GM21786 (cell line): ENCODE results near the gene FCHSD2.
"Not testable (repeated sequence)": the region's sequence is repeated elsewhere in the genome, so short reads cannot be mapped to it uniquely, and the experiment has no call there.

Experiments
- ATAC-seq: cut with Tn5 transposase; IDR thresholded peaks from one replicate; pipeline ENCODE4 v1.9.1; 2021; ENCODE audit not compliant: unreplicated experiment

FCHSD2 gene

GRCh38 chr11:72896431-72896830 is 245.7 kb downstream of the FCHSD2 start:
- no peak for ATAC-seq

GRCh38 chr11:72890881-72891280 is 251.2 kb downstream of the FCHSD2 start:
- no peak for ATAC-seq

DNA sequence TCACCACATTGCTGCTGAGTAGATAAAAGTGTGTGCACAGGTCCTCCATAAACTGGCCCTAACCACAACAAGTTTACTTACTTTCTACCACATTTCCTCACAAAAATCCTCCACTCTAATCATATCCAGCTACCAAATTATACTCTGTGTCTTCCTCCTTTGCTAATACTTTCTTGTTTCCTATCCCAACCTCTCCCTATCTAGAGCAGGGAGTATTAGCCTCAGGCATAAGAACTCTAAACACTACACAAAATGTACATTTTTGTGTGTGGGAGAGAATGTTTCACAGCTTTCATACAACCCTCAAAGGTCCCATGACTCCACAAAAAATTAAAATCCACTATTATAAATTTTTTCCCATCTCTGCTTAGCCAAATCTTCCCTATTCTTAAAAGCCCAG is 255.5 kb downstream of the FCHSD2 start:
- no peak for ATAC-seq

- ATAC-seq, result no peak
Measured at GRCh38 chr11:72885749-72886609, 256.1 kb downstream of the FCHSD2 start.

- ATAC-seq, result no peak
Measured at GRCh38 chr11:72876147-72876546, 266.0 kb downstream of the FCHSD2 start.

DNA sequence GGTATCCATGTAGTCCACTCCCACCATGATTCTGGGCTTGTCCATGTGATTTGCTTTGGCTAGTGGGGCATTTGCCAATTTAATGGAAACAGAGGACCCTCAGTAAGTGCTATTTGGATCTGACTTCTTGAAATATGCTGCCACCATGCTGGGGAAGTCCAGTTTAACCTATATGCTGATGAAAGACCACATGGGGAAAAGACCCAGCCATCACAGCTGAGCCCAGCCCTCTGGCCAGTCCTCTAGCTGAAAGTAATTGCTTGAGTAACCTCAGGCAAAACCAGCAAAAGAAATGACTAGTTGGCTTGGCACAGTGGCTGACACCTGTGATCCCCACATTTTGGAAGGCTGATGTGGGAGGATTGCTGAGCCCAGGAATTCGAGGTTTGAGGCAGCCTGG is 266.4 kb downstream of the FCHSD2 start:
- no peak for ATAC-seq

- ATAC-seq, result no peak
Measured at GRCh38 chr11:72872012-72872411, 270.1 kb downstream of the FCHSD2 start.

GRCh38 chr11:72871119-72871518 is 271.0 kb downstream of the FCHSD2 start:
- no peak for ATAC-seq

GRCh38 chr11:72869831-72870230 is 272.3 kb downstream of the FCHSD2 start:
- no peak for ATAC-seq

DNA sequence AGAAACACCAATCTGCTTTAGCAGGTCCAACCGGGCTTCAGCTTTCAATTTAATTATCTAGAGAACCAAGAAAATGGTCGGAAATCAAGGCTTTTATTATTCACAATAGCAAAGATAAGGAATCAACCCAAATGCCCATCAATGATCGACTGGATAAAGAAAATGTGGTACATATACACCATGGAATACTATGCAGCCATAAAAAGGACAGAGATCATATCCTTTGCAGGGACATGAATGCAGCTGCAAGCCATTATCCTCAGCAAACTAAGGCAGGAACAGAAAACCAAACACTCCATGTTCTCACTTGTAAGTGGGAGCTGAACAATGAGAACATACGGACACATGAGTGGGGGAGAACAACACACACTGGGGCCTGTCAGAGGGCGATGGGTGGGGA is 274.1 kb downstream of the FCHSD2 start:
- ATAC-seq, result no peak

DNA sequence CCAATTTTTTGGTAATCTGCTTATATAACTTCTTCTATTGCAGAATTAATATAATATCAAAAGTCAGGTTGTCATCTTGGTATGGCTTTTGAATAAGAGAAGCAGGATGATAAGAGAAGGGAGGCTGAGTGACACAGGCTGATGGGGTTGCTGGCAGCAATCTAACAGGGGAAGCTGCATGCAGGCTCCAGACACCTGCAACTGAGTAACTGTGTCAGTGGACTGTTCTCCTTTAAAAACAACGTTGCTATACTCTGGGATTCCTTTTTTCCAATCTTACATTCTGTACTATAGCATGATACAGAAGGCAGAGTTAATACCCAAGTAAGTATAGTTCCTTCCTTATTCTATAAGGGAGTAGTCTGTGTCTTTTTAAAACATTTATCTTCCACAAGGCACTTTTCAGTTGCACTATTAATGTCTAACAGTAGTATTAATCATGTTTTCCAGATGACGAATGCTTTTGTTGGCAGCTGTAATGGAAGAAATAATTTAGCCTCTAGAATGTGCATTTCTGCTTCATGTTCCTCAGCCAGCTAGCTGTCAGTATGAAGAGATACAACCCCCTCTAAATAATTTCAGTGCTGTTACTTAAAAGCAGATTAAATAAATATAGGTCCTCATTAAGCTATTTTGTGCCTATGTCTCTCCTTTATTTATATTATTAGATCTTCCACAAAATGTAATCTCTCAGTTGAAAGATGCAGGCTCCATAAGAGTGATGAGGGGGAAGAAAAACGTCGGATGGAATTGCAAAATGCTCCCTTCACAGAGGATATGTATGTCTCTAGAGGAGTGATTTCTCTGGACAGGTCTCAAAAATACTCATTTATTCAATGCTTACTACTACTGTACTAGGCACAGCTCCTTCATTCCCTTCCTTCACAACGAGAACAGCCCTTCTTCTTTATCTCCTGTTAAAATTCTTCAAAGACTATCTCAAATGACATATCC is 277.1 kb downstream of the FCHSD2 start:
- no peak for ATAC-seq

DNA sequence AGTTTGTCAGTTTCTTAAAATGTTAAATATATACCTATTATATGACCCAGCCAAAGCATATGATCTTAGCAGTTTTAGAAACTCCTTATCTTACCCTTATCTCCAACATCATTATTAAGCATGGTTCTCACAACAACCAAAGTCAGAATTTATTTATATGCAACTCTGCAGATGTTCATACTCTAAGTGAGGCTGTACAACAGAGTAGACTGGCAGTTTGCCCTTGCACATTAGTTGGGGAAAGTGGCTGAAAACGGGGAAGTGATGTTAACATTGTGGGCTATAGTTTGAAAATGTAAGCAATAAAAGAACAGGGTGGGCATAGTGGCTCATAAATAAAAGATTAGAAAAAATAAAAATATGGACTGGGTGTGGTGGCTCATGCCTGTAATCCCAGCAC is 278.2 kb downstream of the FCHSD2 start:
- ATAC-seq, result no peak

DNA sequence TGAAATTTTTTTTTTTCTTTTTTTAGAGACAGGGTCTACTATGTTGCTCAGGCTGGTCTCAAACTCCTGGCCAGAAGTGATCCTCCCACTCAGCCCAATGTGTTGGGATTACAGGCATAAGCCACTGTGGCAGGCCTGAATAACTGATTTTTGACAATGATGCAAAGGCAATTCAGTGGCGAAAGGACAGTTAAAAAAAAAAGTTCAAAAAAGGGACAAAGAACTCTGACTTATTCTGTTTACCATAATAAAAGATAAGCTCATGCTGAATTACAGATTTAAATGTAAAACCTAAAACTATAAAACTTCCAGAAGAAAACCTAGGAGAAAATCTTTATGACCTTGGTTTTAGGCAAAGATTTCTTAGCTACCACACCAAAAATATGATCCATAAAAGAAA is 279.0 kb downstream of the FCHSD2 start:
- no peak for ATAC-seq

- no peak for ATAC-seq
Measured at GRCh38 chr11:72860592-72860991, 281.5 kb downstream of the FCHSD2 start.

DNA sequence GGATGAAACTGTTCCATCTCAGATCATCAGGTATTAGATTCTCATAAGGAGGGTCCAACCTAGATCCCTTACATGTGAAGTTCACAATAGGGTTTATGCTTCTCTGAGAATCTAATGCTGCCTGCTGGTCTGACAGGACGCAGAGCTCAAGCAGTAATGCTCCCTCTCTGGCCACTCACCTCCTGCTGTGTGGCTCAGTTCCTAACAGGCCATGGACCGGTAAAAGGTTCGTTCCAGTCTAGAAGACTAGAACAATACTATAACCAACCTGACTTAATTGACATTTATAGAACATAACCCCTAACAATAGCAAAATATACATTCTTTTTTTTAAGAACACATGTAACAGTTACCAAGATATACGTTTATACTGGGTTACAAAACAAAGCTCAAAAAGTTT is 282.1 kb downstream of the FCHSD2 start:
- ATAC-seq, result no peak

DNA sequence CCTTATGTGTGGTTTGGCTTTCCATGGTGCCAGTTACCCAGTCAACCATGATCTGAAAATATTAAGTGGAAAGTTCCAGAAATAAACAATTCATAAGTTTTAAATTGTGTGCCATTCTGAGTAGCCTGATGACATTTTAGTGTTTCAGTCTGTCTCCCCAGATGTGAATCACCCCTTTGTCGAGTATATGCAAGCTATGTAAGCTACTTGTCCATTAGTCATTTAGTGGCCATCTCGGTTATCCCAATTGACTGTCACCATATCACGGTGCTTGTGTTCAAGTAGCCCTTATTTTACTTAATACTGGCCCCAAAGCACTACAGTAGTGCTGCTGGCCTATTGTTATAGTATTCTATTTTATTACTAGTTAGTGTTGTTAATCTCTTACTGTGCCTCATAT is 283.0 kb downstream of the FCHSD2 start:
- no peak for ATAC-seq

- ATAC-seq, result not testable (repeated sequence)
Measured at GRCh38 chr11:72858267-72858666, 283.9 kb downstream of the FCHSD2 start.

DNA sequence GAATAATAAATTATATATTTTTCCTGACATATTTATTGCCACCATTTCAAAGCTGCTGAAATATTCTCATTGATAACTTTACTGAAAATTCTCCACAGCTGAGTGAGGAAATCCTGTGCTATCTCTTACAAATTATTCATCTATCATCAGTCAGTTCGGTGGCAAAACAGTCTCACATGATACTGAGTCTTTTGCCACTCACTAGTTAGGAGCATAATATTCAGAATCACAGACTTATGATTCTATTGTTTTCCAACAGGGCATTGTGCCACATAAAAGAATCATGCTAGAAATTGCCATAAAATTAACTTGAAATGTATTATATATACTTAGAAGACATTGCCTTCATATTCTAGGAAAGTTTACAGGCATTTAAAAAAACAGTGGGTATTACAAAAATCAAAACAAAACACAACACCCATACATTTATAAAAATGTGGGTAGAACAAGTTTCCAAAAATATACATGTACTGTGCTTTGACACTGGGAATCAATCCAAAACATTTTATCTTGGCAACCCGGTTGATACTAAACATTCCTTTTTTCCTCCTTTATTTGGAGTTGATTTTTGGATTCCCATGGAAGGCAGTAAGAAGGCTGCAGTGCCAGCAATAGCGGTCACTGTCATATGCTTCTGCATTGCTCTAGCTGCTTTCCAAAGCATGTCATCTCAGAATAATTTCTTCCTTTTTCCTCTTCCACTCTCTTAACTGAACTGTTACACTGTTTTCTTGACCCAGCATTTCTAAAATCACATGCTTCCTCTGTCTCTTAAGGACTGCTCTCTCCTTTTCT is 285.4 kb downstream of the FCHSD2 start:
- ATAC-seq, result no peak

- no peak for ATAC-seq
Measured at GRCh38 chr11:72856065-72856464, 286.1 kb downstream of the FCHSD2 start.

- no peak for ATAC-seq
Measured at GRCh38 chr11:72851726-72852125, 290.4 kb downstream of the FCHSD2 start.

GRCh38 chr11:72850832-72851231 is 291.3 kb downstream of the FCHSD2 start:
- ATAC-seq, result no peak
